K562 (cell line): Measurements from ENCODE around the gene TCEAL2.
"Not testable (repeated sequence)": the region's sequence is repeated elsewhere in the genome, so short reads cannot be mapped to it uniquely, and the experiment has no call there.

Experiments used
- CBX5 ChIP-seq: IDR thresholded peaks from 2 replicates; pipeline ENCODE4 v1.6.1; 2014; ENCODE audit warnings: low read depth, borderline replicate concordance
- CEBPB ChIP-seq: fragments of 450-650 bp; IDR thresholded peaks from 2 replicates; pipeline ENCODE4 v1.6.1; 2016; ENCODE audit warnings: missing genetic modification characterization, missing compliant biosample characterization
- EZH2 ChIP-seq: IDR thresholded peaks from 2 replicates; pipeline ENCODE4 v1.6.1; 2012; ENCODE audit warnings: low read depth, mild to moderate bottlenecking, inconsistent platforms, low read length, borderline replicate concordance
- HCFC1 ChIP-seq: IDR thresholded peaks from 2 replicates; pipeline ENCODE4 v1.6.1; 2012; ENCODE audit warnings: low read depth, low read length, improper control_type of control experiment
- NFYB ChIP-seq: IDR thresholded peaks from 2 replicates; pipeline ENCODE4 v1.6.1; 2011; ENCODE audit warnings: mild to moderate bottlenecking, moderate library complexity; ENCODE audit not compliant: insufficient read length; ENCODE audit errors: extremely low read depth
- TF ChIP-seq, protein P1 (sequence below): fragments of 200-400 bp; formaldehyde crosslinking; IDR thresholded peaks from 2 replicates; pipeline ENCODE4 v1.6.1; 2017; ENCODE audit warnings: mild to moderate bottlenecking, low read depth, low read length, moderate library complexity
- TF ChIP-seq, protein P2 (sequence below): fragments of 250-450 bp; sonication (Bioruptor Pico); IDR thresholded peaks from 2 replicates; pipeline ENCODE4 v1.4.0; 2020; ENCODE audit warnings: mild to moderate bottlenecking, moderate library complexity

DNA sequence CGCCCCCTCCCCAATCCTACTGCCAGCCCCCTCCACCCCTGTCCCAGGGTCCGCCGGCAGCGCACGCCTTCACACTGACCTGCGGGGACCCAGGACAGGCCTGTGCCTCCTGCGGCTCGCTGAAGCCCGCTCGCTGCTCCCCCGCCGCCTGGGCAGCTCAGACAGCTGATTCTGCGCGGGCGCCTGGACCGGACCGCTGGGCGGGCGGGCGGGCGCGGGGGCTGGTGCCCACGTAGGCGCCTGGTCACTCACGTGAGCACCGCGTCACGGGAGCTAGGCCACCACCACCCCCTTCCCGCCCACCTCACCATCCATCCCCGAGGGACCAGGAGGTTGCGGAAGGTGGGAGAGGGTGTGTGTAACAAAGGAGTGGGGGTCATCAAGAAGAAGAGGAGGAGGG, 16.8 kb downstream of the TCEAL2 start, which contains the start of gene TCEAL6:
- not testable (repeated sequence) for TF ChIP-seq NFYB; EZH2; CBX5; HCFC1; CEBPB (tag)
- TF ChIP-seq, protein P1, sequence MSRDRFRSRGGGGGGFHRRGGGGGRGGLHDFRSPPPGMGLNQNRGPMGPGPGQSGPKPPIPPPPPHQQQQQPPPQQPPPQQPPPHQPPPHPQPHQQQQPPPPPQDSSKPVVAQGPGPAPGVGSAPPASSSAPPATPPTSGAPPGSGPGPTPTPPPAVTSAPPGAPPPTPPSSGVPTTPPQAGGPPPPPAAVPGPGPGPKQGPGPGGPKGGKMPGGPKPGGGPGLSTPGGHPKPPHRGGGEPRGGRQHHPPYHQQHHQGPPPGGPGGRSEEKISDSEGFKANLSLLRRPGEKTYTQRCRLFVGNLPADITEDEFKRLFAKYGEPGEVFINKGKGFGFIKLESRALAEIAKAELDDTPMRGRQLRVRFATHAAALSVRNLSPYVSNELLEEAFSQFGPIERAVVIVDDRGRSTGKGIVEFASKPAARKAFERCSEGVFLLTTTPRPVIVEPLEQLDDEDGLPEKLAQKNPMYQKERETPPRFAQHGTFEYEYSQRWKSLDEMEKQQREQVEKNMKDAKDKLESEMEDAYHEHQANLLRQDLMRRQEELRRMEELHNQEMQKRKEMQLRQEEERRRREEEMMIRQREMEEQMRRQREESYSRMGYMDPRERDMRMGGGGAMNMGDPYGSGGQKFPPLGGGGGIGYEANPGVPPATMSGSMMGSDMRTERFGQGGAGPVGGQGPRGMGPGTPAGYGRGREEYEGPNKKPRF, result not testable (repeated sequence)
- TF ChIP-seq, protein P2, sequence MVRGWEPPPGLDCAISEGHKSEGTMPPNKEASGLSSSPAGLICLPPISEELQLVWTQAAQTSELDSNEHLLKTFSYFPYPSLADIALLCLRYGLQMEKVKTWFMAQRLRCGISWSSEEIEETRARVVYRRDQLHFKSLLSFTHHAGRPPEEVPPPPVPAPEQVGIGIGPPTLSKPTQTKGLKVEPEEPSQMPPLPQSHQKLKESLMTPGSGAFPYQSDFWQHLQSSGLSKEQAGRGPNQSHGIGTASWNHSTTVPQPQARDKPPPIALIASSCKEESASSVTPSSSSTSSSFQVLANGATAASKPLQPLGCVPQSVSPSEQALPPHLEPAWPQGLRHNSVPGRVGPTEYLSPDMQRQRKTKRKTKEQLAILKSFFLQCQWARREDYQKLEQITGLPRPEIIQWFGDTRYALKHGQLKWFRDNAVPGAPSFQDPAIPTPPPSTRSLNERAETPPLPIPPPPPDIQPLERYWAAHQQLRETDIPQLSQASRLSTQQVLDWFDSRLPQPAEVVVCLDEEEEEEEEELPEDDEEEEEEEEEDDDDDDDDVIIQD (CRISPR knock-in tag), result not testable (repeated sequence)
